SKM-1 (cell line): Measurements from ENCODE around the gene FLNA.
"Not testable (repeated sequence)": the region's sequence is repeated elsewhere in the genome, so short reads cannot be mapped to it uniquely, and the experiment has no call there.

ENCODE experiments used
- DNase-seq: peaks from one replicate; lab custom pipeline; 2025; ENCODE audit not compliant: unreplicated experiment; lab: John Stamatoyannopoulos, UW

Gene FLNA

GRCh38 chrX:154398668-154399526 lies 24.5 kb upstream of the FLNA start:
- DNase-seq: peak; percentile 36

- DNase-seq: peak; percentile 51
Observed at GRCh38 chrX:154397888-154398667, 23.6 kb upstream of the FLNA start, which contains the start of gene RPL10. RPL10 (plus strand) TSS chrX:154398377; CDS start chrX:154398520, 143 bp downstream.

DNA sequence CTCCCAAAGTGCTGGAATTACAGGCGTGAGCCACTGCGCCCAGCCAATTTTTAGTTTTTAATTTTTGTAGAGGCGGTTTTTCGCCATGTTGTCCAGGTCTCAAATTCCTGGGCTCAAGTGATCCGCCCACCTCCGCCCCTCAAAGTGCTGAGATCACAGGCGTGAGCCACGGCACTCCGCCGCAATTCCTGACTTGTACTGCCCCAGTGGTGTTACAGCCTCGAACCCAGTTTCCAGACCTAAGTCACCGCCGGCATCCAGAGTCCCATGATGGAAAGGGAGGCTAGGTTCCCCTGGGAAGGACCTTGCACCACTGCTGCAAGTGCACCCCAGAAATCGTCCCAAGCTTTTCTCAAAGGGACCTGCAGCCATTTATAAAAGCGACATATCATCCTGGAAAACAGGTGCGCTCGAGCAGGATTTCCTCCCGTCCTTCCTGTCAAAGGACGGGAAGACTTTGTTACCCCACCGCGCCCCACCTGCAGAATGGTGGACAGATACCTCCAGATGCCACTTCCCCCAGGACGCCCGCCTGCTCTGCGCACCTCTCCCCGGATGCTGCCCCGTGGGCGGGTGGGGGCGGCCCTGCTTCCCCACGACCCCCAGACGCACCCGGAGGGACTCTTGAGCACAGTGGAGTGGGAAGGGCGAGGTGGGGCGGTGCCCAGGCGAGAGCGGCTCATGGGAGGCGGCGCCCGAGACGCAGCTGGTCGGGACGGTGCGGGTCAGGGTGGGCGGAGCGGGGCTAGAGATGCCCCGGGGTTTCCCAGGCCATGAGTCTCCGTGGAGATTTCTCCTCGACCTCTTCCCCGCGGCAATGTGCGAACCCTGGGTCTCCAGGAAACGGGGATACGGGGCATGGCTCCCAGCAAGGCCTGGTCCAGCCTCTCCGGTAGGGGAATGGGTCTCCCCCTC lies 22.8 kb upstream of the FLNA start:
- DNase-seq: no peak

- not testable (repeated sequence) for DNase-seq
Observed at GRCh38 chrX:154396363-154396762, 21.9 kb upstream of the FLNA start.

DNA sequence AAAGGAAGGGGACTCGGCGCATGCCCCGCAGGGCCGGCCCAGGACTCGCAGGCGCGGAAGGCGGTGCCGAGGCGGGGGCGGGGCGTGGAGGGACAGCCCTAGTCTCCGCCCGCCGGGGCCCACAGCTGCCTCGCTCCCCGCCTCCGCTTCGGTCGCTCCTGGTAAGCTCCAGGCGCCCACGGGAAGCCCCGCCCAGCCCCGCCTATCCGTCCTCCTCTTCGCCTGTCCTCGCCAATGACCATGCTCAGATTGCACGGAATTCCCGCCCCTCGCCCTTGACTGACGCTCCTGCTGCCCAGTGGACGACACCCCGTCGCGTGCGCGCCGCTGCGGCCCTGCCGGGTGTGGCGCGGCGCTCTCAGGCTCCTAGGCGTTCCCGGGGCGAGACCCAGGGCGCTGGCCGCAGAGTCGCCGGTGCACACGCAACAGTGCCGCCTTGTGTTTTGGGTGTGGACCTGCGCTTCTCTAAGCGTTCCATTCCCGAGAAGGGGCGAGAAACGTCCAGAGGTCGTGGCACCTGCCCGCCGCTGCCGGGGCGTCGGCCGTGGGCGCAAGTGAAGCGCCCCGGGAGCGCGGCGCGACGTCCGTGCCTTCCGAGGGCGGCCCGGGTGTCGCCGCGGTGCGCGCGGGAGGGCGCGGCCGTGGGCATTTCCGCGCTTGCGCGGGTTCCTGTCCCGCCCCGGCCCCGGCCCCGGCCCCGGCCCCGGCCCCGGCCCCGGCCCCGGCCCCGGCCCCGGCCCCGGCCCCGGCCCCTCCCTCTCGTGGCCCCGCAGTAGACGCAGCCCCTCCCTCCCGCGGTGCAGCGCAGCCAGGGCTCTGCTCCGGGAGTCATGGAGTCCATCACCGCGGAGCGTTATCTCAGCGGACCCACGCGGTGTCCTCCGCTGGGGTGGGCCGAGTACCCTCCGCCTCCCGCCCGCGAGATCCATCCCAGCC lies 15.6 kb upstream of the FLNA start:
- not testable (repeated sequence) for DNase-seq

- not testable (repeated sequence) for DNase-seq
Observed at GRCh38 chrX:154388649-154389048, 14.2 kb upstream of the FLNA start.

GRCh38 chrX:154388094-154388493 lies 13.7 kb upstream of the FLNA start:
- not testable (repeated sequence) for DNase-seq

GRCh38 chrX:154384284-154384892 lies 10.0 kb upstream of the FLNA start:
- DNase-seq: no peak

- no peak for DNase-seq
Observed at GRCh38 chrX:154383359-154384283, 9.2 kb upstream of the FLNA start.

GRCh38 chrX:154382483-154383069 lies 8.1 kb upstream of the FLNA start:
- no peak for DNase-seq

GRCh38 chrX:154381271-154381670 lies 6.8 kb upstream of the FLNA start:
- DNase-seq: no peak

DNA sequence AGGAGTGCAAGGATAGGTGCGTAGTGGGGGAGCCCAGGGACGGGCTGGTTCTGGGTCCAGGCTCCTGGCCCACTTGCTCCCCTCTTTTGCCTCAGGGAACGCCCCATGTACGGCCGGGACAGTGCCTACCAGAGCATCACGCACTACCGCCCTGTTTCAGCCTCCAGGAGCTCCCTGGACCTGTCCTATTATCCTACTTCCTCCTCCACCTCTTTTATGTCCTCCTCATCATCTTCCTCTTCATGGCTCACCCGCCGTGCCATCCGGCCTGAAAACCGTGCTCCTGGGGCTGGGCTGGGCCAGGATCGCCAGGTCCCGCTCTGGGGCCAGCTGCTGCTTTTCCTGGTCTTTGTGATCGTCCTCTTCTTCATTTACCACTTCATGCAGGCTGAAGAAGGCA lies 6.4 kb upstream of the FLNA start:
- no peak for DNase-seq

GRCh38 chrX:154380153-154380552 lies 5.7 kb upstream of the FLNA start:
- no peak for DNase-seq

DNA sequence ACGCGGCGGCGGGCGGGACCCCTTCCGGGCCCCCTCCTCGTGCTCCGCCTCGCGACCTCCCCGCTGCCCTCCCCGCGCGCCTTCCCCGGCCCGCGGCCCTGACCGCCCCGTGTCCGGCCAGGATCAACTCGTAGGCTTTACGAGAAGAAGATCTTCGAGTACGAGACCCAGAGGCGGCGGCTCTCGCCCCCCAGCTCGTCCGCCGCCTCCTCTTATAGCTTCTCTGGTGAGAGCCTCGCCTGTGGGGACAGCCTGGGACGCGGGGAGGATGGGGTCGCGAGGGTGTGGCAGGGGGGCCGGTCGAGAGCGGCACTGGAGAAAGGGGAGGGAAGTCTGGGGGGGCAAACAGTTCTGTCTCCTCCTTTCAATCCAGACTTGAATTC lies 5.1 kb upstream of the FLNA start:
- DNase-seq: no peak

DNA sequence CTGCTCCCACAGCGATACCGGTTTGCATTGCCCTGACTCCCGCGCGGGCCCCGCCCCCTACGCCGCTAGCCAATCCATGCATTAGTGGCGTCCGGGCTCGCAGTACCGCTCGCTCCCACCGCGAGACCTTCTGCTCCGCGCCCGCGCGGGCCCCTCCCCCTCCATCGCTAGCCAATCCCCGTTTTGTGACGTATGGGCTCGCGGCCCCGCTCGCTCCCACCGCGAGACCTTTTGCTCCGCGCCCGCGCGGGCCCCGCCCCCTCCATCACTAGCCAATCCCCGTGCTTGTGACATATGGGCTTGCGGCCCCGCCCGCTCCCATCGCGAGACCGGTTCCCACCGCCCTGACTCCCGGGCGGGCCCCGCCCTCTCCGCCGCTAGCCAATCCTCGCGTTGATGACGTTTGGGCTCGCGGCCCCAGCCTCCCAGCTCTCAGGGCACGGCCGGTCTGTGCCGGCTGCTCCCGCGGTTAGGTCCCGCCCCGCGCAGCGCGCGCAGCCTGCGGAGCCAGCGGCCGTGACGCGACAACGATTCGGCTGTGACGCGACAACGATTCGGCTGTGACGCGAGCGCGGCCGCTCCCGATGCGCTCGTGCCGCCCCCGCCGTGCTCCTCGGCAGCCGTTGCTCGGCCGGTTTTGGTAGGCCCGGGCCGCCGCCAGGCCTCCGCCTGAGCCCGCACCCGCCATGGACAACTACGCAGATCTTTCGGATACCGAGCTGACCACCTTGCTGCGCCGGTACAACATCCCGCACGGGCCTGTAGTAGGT lies 4.5 kb upstream of the FLNA start, which contains the start of gene EMD:
TSS of gene EMD (plus strand) at position 497 of the 770 bp plus-strand sequence. CDS start at position 687, 190 bp downstream.
- DNase-seq: peak; percentile 94

DNA sequence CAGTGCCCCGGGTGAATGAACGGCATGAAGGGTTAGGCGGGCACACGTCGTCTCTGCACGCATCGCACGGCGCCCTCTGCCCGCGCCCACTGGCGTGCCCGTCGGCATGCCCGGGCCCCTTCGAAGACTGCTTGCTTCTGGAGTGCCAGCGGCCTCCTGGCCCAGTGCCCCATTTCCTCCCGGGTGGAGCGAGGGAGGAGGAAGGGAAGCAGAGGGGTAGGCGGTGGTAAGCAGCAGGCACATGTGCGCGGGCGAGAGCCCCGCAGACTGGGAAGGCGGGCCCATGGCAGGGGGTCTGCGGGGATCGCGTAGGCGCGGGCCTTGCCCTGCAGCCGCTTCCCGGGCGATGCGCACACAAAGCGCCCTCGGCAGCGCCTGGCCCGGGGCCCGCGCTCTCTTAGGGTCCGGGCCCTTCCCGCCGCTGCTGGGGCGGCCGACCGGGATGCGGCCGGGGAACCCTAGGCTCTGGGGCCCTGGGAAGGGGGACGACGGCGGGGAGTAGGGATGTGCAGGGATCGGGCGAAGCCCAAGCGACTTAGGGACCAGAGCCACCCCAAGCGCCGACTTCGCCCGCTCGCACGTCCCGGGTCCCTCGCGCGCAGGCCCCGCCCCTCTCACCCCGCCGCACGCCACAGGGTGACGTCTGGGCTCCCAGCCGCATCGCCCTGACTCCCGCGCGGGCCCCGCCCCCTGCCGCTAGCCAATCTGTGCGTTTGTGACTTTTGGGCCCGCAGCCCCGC lies 3.8 kb upstream of the FLNA start:
- DNase-seq: no peak
